T-cell (primary cell): ENCODE measurements around the gene CTSA. TPM values are rescaled to one million over a fixed set of nuclear protein-coding genes. Genes with fewer than 3 reads are reported as not detected.

Experiments used
- ATAC-seq, 4 experiments: fragments of 200-7000 bp in 3 of 4; fragments of 150-1000 bp in 1 of 4; cut with Tn5 transposase; replicated peaks in 1 of 4; 1 replicate in 3 of 4; 2 replicates in 1 of 4; pipeline ENCODE4 v1.10.0; 2021; ENCODE audit warnings: moderate library complexity in 3 of 4, mild to moderate bottlenecking in 2 of 4, moderate number of reproducible peaks in 1 of 4
- CTCF ChIA-PET, 2 donors: fragments of 300-600 bp; sonication (Branson Sonifier 250); formaldehyde crosslinking; loops; one replicate each; lab custom pipeline; 2022; ENCODE audit warnings: antibody characterized with exemption in 2 of 2; lab: Charles Lee
- POLR2A ChIA-PET, 2 donors: fragments of 300-600 bp; sonication (Branson Sonifier 250); formaldehyde crosslinking; loops; one replicate each; lab custom pipeline; 2022; ENCODE audit warnings: antibody characterized with exemption in 2 of 2; lab: Charles Lee
- DNase-seq, 35 experiments: peaks; one replicate each; pipeline versions ENCODE4 v3.0.0 to v3.0.0-alpha.2; 2013 to 2023
- H3K27ac ChIP-seq: one replicate; pipeline ENCODE4 v1.5.1; 2013; ENCODE audit warnings: low read length
- H3K27me3 ChIP-seq, 2 experiments: replicated peaks in 1 of 2; 1 replicate in 1 of 2; 2 replicates in 1 of 2; pipeline versions ENCODE4 v1.6.1 to v1.7.0; 2013; ENCODE audit warnings: low read length in 1 of 2, mixed read lengths in 1 of 2; ENCODE audit not compliant: control insufficient read depth in 2 of 2, insufficient read depth in 2 of 2; ENCODE audit errors: extremely low read depth in 1 of 2
- H3K36me3 ChIP-seq, 2 donors: 1 replicate in 1 of 2; 2 replicates in 1 of 2; pipeline versions ENCODE4 v1.6.1 to v1.7.0; 2013; ENCODE audit warnings: low read length in 1 of 2; ENCODE audit not compliant: control insufficient read depth in 2 of 2, insufficient read depth in 1 of 2; ENCODE audit errors: extremely low read depth in 1 of 2
- H3K4me1 ChIP-seq, 2 experiments: 1 replicate in 1 of 2; 2 replicates in 1 of 2; pipeline versions ENCODE4 v1.6.1 to v1.7.0; 2013; ENCODE audit warnings: low read length in 2 of 2, mixed read lengths in 1 of 2; ENCODE audit not compliant: insufficient read depth in 2 of 2, control insufficient read depth in 1 of 2; ENCODE audit errors: extremely low read depth in 1 of 2
- H3K4me3 ChIP-seq, 2 donors: 1 replicate in 1 of 2; 2 replicates in 1 of 2; pipeline versions ENCODE4 v1.5.1 to v1.7.0; 2013; ENCODE audit warnings: mild to moderate bottlenecking in 2 of 2, low read length in 1 of 2, moderate library complexity in 1 of 2; ENCODE audit not compliant: control insufficient read depth in 1 of 2; ENCODE audit errors: extremely low read depth in 1 of 2
- H3K9me3 ChIP-seq: 2 replicates; pipeline ENCODE4 v1.7.0; 2013
- H3K27ac Mint-ChIP-seq, 2 donors: one replicate each; pipeline ENCODE4 v1.8.0; 2020 to 2021; ENCODE audit warnings: mild to moderate bottlenecking in 2 of 2, mixed read lengths in 2 of 2
- H3K27me3 Mint-ChIP-seq, 2 donors: one replicate each; pipeline ENCODE4 v1.8.0; 2021 to 2022; ENCODE audit warnings: mixed read lengths in 2 of 2
- H3K36me3 Mint-ChIP-seq: one replicate; pipeline ENCODE4 v1.8.0; 2021; ENCODE audit warnings: mixed read lengths
- H3K4me1 Mint-ChIP-seq, 3 donors: one replicate each; pipeline ENCODE4 v1.8.0; 2020 to 2022; ENCODE audit warnings: mixed read lengths in 3 of 3, mild to moderate bottlenecking in 1 of 3
- H3K4me3 Mint-ChIP-seq, 3 donors: one replicate each; pipeline ENCODE4 v1.8.0; 2020 to 2022; ENCODE audit warnings: mild to moderate bottlenecking in 3 of 3, mixed read lengths in 3 of 3, moderate library complexity in 3 of 3
- H3K9me3 Mint-ChIP-seq, 3 donors: one replicate each; pipeline ENCODE4 v1.8.0; 2020 to 2022; ENCODE audit warnings: mixed read lengths in 3 of 3
- WGBS: methylation state at CpG from one replicate; pipeline ENCODE4 v1.1.5; 2013; ENCODE audit warnings: missing lambda C conversion rate; ENCODE audit not compliant: insufficient coverage; 5-methylcytosine and 5-hydroxymethylcytosine counted together
- total RNA-seq, 35 experiments: library from RNA in 6 of 35; stranded (reverse) in 6 of 35; fragments of 120-200 nt in 1 of 35; gene quantifications; one replicate each; pipeline versions ENCODE4 v1.2.1 to v1.2.4 and lab custom pipeline; 2013 to 2026

CTSA gene
- total RNA-seq, 5 donors from 2014 or later (not counting 1 experiment from before 2014, with no cell fraction given) = 55.5 to 101 (median 85.1) TPM

DNA sequence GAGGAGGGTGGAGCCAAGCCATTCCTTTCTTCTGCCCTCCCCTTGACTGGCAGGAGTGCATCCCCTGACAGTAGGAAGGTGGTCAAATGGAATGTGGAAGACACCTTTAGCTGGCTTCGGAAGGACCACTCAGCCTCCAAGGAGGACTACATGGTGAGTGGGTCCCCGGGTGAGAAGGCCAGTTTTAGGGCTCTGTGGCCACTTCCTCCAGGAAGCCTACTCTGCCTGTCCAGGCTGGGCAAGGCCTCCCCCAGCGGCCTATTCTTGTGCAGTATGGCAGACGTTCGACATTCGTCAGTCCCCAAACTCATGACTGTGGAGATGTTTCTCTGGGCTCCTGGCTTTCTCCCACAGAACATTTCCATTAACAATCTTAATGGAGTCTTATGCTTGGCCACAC, 52.5 kb downstream of the CTSA start:
- Mint-ChIP-seq H3K9me3 (no peaks in the 10 kb centered on the region), H3K4me1 (peaks cover 5 to 26% (median 13%) of the 10 kb centered on the region in 3 donors), H3K4me3 (no peak overlapping the region), H3K27ac (peak overlapping the region; percentile 57 to 68), H3K27me3 (no peaks in the 10 kb centered on the region), H3K36me3 (peaks cover 44% of the 10 kb centered on the region)
- ChIA-PET CTCF (interaction anchor here in 1 of 2 donors (1.1 kb wide), 1 partner anchor 18 kb away, joined by 9 read pairs; no protein-coding TSS in a partner anchor), POLR2A (interaction anchor here in 1 of 2 donors (0.6 to 1.1 kb wide), 2 partner anchors 10 to 14 kb away, joined by 3 to 7 read pairs; no protein-coding TSS in a partner anchor)
- H3K36me3 ChIP-seq = peaks cover 32 to 94% of the 10 kb centered on the region in 2 donors
- ATAC-seq (no peak), DNase-seq (no peak)
- 100% methylated on average over 6 of the region's 6 CpGs for WGBS
- peak overlapping the region; percentile 1 for H3K27ac ChIP-seq
- no peak overlapping the region for H3K4me3 ChIP-seq
- peaks cover 0 to 23% of the 10 kb centered on the region in 2 experiments for H3K4me1 ChIP-seq
- H3K27me3 ChIP-seq = no peaks in the 10 kb centered on the region
- no peaks in the 10 kb centered on the region for H3K9me3 ChIP-seq

DNA sequence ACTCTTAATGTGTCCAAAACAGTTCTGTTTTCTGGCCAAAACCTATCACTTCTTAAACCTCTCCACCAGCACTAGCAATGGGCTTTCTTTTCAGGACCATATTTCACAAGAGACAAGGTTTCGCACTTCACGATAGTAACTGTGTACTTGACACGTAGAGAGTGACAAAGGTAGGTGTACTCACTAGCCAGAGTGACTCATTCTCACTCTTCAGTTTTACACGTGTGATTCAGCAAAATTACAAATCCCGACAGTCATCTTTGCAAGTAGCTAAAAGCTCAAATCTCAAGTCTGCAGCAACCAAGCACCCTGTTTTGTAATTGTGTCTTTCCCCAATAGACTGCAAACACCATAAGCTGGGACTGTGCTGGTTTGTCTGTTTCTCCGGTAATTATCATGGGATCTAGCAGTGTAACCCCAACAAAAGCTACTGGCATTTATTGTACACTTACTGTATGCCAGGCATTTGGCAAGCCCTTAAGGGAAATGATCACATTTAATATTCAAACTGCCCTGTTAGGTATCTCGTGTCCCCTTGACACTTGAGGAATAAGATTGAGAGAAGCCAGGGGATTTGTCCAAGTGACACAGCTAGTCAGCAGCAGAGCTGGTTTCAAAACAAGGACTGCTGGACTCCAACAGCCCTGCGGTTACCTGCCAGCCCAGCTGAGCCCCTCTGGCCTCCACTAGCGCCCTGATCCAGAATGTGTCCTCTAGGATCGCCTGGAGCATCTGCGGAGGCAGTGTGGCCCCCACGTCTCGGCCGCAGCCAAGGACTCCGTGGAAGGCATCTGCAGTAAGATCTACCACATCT, 53.2 kb downstream of the CTSA start:
- H3K27ac ChIP-seq = peak overlapping the region; percentile 13
- no peaks in the 10 kb centered on the region for H3K27me3 Mint-ChIP-seq
- POLR2A ChIA-PET = interaction anchor here (0.6 to 1.1 kb wide), 3 partner anchors 9 to 17 kb away, joined by 3 to 5 read pairs (median 3); no protein-coding TSS in a partner anchor
- peaks cover 51% of the 10 kb centered on the region for H3K36me3 Mint-ChIP-seq
- no peak overlapping the region for H3K4me3 Mint-ChIP-seq
- H3K4me1 Mint-ChIP-seq = peaks cover 3 to 28% (median 13%) of the 10 kb centered on the region in 3 donors
- H3K36me3 ChIP-seq = peaks cover 30 to 94% of the 10 kb centered on the region in 2 donors
- CTCF ChIA-PET = interaction anchor here in 1 of 2 donors (1.1 kb wide), 1 partner anchor 17 kb away, joined by 9 read pairs; no protein-coding TSS in a partner anchor
- 81% methylated on average over 11 of the region's 15 CpGs for WGBS
- no peak for ATAC-seq
- no peaks in the 10 kb centered on the region for H3K9me3 ChIP-seq
- H3K9me3 Mint-ChIP-seq = no peaks in the 10 kb centered on the region
- peaks cover 0 to 23% of the 10 kb centered on the region in 2 experiments for H3K4me1 ChIP-seq
- H3K27ac Mint-ChIP-seq = peak overlapping the region; percentile 57 to 68
- no peaks in the 10 kb centered on the region for H3K27me3 ChIP-seq
- no peak for DNase-seq
- H3K4me3 ChIP-seq = no peak overlapping the region

DNA sequence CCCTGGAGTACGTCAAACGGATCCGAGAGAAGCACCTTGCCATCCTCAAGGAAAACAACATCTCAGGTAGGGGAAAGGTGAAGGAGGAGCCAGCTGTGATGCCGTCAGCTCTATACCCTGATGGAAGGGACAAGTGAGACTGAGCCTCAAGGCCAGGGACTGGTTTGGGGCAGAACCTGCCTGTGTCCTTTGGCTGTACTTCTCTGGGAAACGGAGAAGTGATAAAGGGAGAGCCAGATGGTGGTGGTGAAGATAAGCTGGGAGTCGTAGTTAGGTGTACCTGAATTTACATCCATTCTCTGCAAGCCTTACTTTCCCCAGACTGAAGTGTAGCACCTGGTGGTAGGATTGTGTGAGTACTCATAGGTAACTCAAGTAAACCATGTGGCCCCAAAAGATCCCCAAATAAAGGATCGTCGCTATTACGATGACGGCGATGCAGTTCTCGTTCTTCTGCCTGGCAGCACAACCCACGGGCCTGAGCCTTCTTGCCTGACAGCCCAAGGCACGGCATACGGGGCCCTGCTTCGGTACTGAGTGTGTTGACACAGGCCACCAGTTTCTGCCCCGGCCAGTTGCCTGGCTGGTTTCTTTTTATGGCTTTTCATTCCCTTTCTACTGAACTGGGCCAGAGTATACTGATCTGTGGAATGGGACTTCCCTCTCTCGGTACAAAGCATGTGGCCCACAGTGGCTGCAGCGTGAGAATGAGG, 54.0 kb downstream of the CTSA start:
- peaks cover 35 to 94% of the 10 kb centered on the region in 2 donors for H3K36me3 ChIP-seq
- CTCF ChIA-PET = no interaction called here
- Mint-ChIP-seq H3K9me3 (no peaks in the 10 kb centered on the region), H3K4me1 (peaks cover 0 to 25% (median 13%) of the 10 kb centered on the region in 3 donors), H3K27me3 (no peaks in the 10 kb centered on the region), H3K36me3 (peaks cover 45% of the 10 kb centered on the region), H3K4me3 (no peak overlapping the region), H3K27ac (peak overlapping the region; percentile 57 to 68)
- DNase-seq = no peak
- no peak overlapping the region for H3K4me3 ChIP-seq
- WGBS = 94% methylated on average over 11 of the region's 19 CpGs
- peak overlapping the region; percentile 50 for H3K27ac ChIP-seq
- no peaks in the 10 kb centered on the region for H3K27me3 ChIP-seq
- ATAC-seq = no peak
- POLR2A ChIA-PET = interaction anchor here (0.6 to 0.7 kb wide), 2 partner anchors 8 to 16 kb away, joined by 3 to 5 read pairs; no protein-coding TSS in a partner anchor
- H3K9me3 ChIP-seq = no peaks in the 10 kb centered on the region
- peaks cover 0 to 27% of the 10 kb centered on the region in 2 experiments for H3K4me1 ChIP-seq

DNA sequence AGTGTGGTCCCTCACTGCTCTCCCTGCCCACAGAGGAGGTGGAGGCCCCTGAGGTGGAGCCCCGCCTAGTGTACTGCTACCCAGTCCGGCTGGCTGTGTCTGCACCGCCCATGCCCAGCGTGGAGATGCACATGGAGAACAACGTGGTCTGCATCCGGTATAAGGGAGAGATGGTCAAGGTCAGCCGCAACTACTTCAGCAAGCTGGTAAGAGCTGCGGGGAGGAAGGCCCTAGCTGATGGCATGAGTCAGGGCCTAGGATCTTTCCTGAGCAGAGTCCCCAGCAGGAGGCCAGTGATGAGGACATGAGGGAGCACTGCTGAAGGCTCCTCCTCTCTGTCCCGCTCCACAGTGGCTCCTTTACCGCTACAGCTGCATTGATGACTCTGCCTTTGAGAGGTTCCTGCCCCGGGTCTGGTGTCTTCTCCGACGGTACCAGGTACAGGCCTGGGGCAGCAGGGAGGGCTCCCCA, 54.6 kb downstream of the CTSA start:
- Mint-ChIP-seq H3K27me3 (no peaks in the 10 kb centered on the region), H3K27ac (peak overlapping the region in 1 of 2 donors; percentile 34), H3K9me3 (no peaks in the 10 kb centered on the region), H3K36me3 (peaks cover 45% of the 10 kb centered on the region), H3K4me1 (peaks cover 0 to 25% (median 13%) of the 10 kb centered on the region in 3 donors), H3K4me3 (no peak overlapping the region)
- DNase-seq (no peak), ATAC-seq (no peak)
- Histone ChIP-seq H3K9me3 (no peaks in the 10 kb centered on the region), H3K4me1 (peaks cover 0 to 28% of the 10 kb centered on the region in 2 experiments), H3K27ac (peak overlapping the region; percentile 50), H3K4me3 (no peak overlapping the region), H3K27me3 (no peaks in the 10 kb centered on the region), H3K36me3 (peaks cover 38 to 94% of the 10 kb centered on the region in 2 donors)
- WGBS = 94% methylated on average over 9 of the region's 13 CpGs
- POLR2A ChIA-PET = no interaction called here
- CTCF ChIA-PET = no interaction called here

DNA sequence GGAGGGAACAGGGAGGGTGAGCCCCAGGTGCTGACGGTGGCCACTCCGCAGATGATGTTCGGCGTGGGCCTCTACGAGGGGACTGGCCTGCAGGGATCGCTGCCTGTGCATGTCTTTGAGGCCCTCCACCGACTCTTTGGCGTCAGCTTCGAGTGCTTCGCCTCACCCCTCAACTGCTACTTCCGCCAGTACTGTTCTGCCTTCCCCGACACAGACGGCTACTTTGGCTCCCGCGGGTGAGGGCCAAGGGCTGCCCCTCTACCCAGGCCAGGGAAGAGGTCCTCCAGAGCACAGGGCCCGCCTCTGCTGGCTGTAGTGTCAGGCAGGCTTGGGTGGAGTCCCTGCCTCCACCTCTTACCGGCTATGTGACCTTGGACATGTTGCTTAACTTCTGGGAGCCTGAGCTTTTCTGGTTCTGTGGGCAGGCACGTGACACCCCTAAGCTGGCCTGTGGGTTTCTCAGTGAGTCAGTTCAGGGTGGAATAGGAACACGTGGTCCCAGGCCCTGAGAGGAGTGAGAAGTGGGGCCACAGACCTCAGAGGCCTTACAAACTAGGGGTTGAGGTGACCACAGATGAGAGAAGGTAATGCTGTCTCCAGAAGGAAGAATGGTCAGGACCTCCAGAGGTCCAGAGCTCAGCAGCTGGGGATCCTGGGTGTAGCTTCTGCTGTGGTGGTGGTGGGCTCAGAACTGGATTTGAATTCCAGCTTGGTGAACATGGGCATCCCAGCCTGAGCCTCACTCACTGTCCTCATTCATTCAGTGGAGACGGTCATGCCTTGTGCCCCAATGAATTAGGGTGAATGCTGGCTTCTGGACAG, 55.2 kb downstream of the CTSA start:
- CTCF ChIA-PET = interaction anchor here in 1 of 2 donors (1.3 kb wide), 1 partner anchor 23 kb away, joined by 4 read pairs; no protein-coding TSS in a partner anchor
- Mint-ChIP-seq H3K4me3 (no peak overlapping the region), H3K27me3 (no peaks in the 10 kb centered on the region), H3K27ac (peak overlapping the region; percentile 62 to 78), H3K4me1 (peaks cover 0 to 25% (median 13%) of the 10 kb centered on the region in 3 donors), H3K36me3 (peaks cover 45% of the 10 kb centered on the region), H3K9me3 (no peaks in the 10 kb centered on the region)
- 78% methylated on average over 18 of the region's 20 CpGs for WGBS
- ATAC-seq = peak in 3 of 4 experiments; percentile 35 to 65 (median 52)
- Histone ChIP-seq H3K27ac (peak overlapping the region; percentile 50), H3K4me1 (peaks cover 0 to 33% of the 10 kb centered on the region in 2 experiments), H3K36me3 (peaks cover 34 to 92% of the 10 kb centered on the region in 2 donors), H3K9me3 (no peaks in the 10 kb centered on the region), H3K4me3 (no peak overlapping the region), H3K27me3 (no peaks in the 10 kb centered on the region)
- POLR2A ChIA-PET = interaction anchor here in 1 of 2 donors (0.6 to 1.4 kb wide), 2 partner anchors 9 to 1584 kb away, joined by 3 to 10 read pairs; no protein-coding TSS in a partner anchor
- peak in 19 of 35 experiments; percentile 21 to 66 (median 37) for DNase-seq
